ENCODE data around the gene TCF20.
A peak's percentile ranks its signal among the peaks of the same experiment; 100 is the strongest.

TCF20 gene

DNA sequence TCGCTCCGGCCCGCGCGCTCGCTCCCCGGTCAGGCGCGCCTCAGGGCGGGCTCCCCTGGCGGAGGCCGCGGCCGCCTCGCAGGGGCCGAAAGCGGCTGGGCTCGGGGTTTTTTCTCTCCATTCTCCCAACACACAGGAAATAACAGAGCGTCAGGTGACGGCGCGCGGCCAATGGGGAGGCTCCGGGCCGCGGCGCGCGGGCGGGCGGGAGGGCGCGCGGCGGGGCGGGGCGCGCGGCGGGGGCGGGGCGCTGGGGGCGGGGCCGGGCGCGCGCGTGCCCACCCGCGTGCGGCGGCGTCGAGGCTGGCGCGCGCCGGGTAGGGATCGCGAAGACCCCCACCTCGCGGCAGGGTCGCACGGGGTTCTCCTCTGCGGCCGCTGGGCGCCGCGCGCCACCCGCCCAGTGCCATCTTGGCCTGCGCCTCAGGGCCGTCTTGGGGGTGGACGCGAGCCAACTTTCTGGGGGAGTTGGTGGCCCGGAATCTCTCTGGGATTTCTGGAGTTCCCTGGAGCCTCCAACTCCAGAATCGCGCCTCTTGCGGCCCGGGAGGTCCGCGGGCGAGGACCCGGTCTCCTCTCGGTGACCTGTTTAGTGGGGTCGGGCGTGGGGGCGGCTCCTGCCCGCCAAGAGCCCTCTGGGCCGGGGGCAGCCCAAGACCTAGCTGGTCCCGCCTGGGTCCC lies at the start of gene TCF20:
TSS of gene TCF20 (minus strand) at position 144 of the 681 bp plus-strand sequence. CDS start 55,348 bp downstream, outside the sequence.
- peak; percentile 81 for DNase-seq

DNA sequence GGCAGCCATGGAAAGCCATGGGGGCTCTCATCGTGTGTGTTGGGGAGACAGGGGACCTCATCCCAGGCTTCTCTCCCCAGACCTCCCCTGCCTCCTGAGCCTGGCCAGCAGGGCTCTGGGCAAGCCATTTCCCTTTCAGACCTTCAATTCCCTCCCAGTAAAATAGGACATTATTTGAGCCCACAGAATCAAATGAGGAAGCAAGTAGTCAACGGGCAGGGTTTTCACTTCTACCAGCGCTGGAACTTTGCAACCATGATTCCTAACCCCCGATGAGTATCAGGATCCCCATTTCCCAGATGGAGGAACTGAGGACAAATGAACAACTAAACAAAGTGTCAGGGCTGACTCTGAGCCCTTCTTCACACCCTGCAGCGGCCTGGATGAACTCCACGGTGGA lies 48.9 kb upstream of the TCF20 start:
- DNase-seq = no peak

DNA sequence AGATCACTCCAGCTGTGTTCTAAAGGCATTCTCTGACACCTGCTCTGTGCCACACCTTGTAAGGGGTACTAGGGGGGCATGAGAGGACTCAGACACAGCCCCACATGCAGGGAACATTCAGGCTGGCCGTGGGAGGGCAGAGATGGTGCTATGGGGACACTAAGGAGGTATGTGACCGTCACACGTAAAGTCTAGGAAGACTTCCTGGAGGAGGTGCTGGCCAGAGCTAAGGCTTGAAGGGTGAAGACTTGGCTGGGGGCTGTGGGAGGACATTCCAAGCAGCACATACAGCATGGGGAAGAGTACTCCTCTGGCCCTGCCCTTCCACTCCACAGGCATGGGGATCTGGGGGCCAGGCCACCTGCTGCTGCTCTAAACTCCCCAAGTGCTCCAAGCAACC lies 48.5 kb upstream of the TCF20 start:
- DNase-seq = no peak

DNA sequence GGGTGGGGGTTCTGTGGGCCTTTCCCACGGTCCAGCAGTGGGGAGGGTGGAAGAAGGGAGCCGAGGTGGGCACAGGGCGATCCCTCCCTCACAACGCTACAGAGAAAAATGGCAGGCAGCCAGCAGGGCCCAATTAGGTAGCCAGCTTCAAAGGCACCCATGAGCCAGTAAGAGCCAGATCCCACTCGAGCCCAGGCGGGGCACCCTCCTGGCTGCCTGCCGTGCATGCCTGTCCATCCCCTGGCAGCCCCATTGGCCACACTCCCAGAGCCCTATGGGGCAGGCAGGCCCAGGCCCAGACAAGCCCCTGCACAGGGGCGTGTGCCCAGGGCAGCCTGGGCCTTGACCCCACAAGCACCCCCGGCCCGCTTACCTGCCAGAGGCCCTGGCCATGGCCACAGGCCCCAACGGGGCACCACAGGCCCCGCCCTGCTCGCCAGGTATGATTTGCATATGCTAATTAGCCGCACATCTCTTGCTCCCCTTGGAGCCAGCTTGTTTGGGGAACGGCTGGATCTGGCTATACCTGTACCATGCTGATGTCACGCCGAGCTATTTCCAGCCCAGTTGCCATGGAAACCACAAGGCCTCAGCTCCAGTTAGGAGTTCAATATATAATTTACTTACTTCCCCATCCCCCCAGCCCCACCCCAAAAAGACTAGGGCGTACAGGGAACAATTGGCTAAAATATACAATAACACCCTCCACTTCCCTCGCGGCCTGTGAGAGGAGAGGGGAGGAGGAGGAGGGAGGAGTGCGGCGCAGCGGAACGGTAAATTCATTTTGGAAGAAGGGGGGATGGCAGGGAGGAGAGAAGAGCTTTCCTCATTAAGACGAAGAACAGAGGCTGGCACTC lies 47.5 kb upstream of the TCF20 start:
- no peak for DNase-seq

DNA sequence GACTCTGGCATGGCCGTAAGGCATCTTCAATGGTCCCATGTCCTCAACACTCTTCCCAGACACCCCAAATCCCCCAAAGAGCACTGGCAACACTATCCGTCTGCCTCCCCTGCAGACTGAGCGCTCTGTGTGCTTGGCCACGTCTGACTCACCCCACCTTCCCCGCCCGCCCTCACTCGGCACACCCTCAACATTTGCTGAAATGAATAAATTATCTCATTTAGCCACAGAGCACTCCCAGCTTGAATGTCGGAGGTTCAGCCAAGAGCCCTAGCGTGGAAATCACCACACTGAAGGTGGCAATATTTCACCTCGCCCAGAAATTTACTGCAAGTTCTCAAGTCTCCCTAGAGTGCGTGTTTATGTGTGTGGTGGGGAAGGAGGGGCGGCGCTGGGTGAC lies 46.6 kb upstream of the TCF20 start:
- DNase-seq = peak; percentile 54

DNA sequence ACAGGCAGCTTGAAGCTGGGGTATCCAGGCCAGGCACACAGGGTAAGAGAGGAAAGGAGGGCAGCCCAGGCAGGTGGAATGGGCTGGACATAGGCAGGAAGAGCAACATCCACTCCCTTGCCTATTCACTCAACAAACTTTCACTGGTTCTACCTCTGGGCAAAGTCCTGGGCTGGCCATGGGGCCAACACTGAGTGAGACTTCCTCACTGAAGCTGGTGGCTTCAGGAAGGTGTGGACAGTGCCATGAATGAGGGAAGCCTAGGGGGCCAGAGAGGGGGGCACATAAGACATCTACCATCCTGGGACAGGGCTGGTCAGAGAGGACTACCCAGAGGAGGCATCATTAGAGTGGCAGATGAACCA lies 44.9 kb upstream of the TCF20 start:
- no peak for DNase-seq

DNA sequence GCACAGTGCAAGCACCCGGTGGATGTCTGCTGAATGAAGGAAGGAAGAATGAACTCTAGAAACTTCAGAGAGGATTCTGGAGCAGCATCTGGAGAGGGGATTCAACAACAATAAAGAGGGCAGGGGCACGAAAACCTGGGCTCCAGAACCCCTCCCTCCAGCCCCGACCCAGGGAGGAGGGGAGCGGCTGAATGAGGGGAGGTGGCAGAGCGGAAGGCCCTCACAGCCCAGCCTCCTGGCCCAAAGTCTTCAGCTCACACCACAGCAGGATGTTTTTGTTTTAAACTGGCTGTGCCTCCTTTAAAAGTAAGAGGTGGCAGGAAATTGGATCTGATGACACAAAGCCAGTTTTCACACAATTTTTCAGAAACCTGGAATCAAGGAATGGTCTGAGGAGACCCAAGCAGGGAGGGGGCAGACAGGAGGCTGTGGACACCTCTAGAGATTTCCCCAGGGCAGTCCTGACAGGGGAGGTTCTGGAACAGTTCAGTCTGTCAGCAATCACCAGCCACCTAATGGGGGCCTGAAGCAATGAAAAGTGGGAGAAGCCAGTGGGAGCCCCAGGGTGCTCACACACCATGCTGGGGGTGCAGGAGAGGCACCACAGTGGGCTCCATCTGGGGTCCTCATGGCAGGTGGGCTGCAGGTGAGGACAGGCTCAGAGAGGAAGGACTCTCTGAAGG lies 44.4 kb upstream of the TCF20 start:
- DNase-seq = no peak

DNA sequence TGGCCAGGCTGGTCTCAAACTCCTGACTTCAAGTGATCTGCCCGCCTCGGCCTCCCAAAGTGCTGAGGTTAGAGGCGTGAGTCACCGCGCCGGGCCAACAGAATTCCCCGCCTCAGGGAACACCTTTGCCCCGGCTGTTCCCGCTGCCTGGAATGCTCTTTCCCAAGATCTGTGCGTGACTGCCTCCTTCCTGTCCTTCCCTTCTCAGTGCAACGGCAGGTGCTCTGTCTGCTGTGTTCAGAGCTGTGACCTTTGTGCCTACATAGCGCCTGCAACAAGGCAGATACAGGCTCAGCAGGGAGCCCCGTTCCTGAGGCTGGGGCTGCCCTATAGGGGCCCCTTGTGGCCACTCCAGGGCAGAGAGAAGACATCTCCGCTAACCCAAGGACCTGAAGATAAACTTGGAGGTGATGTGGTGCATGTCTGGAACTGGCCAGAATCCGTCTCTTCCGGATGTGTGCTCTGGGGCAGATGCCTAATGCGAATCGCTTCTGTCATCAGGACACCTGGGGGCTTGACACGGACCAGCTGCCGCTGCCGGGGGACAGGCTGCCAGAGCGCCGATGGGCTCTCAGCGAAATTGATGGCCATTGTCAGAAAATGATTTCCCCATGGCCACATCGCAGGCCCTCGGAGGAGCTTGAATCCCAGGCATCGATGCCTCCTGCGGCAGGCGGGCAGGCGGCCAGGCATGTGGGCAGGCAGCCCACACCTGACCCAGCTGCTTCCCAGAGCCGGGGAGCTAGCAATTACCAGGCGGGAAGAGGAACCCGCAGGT lies 43.5 kb upstream of the TCF20 start:
- peak; percentile 50 for DNase-seq

DNA sequence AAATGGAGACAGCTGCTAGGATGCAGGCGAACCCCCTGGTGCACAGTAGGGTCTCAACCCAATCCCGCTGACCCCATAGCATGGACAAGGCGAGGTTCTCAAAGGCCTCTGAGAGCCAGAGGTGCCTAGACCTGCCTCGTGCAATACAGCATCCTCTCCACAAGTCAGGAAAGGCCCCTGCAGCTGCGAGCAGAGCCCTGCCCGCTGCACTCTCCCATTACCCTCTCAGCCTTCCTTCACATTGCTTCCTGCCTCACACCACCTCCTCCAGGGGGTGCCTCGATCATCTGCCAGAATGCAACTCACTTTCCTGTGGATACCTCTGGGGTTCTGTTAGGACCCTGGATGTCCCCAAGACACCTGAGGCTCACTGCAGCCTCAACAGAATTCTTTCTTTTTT lies 42.8 kb upstream of the TCF20 start:
- no peak for DNase-seq

DNA sequence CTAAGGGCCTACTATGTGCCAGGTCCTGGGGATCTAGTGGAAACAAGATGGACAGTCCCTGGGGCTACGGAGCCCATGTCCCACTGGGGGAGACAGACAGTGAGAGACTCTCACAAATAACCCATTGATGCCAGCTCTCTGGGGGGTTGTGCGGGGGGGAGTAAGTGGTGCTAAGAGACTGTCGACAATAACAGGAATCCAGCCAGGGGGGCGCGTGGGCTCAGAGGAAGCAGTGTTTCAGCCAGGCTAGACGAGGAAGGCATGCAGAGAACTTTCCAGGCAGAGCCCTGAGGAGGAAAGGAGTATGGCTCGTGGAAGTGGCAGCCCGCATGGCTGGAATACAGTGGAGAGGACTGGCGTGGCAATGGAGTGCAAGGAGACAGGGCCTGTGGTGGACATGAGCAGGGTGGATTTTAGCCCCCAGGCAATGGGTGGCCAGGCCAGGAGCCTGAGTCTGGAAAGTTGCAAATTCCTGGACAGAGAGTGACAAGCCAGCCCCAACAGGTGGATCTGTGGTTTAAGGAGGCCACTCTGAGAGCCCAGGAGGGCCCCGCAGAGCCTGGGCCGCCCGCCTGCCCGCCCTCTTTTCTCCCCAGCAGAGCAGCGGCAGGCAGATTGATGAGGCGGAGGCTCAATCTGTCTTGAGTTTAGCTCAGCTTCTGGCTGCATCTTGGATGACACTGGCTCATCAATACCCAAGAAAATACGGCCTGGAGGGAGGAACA lies 40.0 kb upstream of the TCF20 start:
- DNase-seq = no peak

DNA sequence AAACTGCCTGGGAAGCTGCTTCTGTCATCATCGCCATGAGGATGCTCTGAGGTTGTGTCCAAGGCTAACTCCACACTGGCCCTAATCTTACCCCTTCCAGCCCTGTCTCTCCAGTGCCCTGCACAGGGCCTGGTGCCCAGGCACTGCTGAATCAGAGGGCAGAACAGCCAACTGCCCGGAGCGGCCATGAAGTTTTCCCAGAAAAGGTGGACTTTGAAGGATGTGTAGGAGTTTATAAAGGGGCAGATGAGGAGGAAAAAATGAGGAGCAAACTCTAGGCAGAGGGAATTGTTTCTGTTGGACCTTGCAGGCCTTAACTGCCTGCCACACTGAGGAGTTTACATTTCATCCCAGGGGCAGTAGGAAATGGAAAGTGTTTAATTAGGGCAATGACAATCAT lies 39.4 kb upstream of the TCF20 start:
- no peak for DNase-seq

DNA sequence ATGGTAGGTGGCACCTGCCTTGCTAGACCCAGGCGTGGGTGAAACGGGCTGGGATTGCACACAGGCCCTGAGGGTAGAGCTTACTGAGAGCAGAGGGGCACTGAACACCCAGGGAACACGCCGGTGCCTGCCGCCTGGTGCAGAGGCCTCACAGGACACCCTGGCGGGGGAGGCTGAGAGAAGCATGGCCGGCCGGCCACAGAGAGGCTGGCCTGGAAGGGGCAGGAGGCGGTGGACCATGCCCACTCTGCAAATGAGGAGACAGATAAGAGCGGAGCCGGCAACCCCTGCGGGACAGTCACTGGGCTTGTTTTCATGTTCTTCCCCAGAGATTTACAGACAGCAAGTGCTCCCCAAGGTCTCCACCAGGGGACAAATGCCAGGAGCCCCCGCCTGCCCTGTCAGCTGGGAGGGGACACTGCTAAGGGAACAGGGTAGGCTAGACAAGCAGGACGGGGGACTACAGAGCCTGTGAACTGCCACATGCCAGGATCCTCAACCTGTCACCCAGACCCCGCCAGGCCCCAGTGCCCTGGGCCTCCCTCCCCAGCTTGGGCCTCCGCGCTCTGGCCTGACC lies 38.5 kb upstream of the TCF20 start:
- DNase-seq = no peak

DNA sequence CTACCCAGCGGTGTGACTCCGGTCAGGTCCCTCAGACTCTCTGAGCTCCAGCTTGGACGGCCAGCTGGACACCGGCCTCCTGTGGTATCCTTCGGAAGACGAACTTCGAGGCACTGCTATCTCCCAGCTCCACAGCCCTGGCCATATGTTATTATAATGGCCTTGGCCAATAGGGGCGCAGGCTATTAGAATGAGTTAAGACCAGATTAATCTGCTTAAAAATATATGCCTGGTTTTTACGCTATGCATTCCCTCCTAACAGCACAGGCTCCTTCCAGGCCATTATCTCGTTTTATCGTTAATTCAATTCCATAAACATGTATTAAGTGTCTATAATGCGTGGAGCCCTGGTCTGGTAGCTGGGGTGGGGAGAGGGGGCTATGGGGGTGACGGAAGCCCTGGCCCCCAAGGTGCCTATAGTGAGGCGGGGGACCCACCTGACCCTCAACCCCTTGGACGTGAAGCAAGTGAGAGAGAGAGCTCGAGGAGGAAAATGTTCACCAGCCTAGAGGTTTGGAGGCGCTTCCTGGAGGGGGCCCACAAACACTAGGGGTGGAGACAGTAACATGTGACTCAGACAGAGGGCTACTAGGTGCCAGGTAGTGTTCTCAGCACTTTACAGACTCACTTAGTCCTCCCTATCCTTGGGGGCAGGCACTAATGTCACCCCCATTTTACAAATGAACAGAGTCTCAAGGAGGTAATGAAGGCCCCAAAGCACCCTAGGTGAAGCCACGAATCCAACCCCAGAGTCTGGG lies 37.5 kb upstream of the TCF20 start:
- no peak for DNase-seq

DNA sequence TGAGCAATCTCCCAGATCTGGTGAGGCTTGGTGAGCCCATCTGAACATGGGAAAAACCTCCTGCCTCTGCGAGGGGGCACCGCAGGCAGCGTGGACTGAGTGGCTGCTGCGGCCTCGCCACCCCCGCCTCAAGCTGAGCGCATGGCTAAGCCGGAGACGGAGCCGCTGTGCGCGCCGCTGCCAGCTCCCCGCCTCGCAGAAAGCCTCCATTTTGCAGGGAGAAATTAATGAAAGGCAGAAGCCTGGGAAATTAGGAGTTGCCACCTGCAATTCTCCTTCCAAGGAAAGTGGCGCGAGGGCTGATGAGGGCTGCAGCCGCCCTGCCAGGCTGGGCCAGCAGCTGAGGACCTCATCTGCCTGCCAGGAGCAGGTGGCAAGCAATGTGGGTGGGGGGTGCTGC lies 35.6 kb upstream of the TCF20 start:
- no peak for DNase-seq

DNA sequence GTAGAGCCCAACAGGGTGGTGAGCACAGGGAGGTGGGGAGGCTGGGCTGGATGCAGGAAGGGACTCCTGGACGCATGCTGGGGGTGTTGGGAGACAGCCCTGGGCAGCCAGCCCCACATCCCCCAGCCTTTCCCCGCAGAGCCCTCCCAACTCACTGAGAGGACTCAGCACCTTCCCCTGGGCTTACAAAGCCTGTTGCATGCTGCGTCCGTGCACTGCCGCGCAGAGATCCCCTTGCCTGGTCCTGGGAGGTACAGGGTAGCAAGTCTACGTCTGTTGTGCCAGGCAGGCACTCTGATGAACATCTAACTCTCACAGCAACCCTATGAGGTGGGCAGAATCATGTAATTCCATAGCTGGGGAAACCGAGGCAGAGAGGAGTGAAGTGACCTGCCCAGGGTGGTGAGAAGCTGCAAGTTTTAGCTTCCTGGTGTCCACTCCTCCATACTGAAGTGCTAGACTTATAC lies 33.9 kb upstream of the TCF20 start:
- DNase-seq = no peak

DNA sequence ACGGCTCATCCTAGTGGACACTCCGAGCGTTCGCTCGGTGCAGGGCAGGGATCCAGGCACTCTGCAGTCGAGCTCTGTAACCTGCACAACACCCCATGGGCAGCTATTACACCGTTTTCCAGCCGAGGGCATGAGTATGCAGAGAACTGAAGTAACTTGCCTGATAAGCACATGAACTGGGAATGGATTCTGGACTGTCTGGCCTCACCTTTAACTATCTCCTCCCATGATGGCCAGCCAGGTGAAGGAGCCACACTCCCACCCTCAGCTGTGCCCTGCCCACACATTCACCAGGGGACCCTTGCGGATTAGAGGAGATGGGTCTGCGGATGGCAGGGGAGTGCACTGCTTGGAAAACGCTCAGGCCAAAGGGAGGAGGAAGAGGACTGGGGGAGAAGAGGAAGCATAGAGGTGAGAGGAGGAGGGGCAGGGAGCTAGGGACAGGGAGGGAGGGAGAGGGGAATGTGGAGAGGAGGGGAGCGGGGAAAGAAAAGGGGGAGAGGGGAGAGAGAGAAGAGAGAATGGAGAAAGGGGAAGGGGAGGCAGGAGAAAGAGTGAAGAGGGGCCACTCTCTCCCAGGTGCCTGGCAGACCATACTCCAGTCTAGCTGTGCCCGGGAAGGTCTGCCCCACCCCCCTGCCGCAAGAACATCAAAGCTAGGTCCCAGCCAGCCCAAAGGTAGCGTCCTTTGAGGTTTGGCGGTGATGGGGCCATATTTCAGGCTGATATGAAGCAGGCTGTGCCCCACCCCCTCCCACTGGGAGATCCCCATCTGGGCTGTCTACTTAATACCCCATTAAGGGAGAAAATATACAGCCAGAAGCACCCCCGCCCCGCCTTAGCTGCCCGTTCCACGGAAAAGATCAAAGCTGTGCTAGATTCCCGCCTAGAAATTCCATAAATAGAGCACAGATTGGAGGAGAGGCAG lies 33.2 kb upstream of the TCF20 start:
- no peak for DNase-seq

DNA sequence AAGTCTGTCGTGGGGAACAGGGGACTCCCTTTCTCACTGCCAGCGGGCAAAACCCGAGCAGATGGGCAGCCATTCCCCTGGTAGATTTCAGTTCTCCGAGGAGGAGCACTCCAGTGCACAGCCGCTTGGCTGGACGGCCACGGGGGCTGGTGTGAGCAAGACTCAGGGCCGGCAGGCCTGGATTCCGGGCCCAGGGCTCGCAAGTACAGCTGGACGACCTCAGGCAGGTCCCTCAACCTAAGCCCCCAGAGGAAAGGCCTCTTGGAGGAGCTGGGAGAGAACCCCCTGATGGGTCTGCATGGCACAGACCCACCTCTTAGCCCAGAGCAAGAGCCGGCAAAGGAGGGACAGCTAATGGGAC lies 31.3 kb upstream of the TCF20 start:
- no peak for DNase-seq

DNA sequence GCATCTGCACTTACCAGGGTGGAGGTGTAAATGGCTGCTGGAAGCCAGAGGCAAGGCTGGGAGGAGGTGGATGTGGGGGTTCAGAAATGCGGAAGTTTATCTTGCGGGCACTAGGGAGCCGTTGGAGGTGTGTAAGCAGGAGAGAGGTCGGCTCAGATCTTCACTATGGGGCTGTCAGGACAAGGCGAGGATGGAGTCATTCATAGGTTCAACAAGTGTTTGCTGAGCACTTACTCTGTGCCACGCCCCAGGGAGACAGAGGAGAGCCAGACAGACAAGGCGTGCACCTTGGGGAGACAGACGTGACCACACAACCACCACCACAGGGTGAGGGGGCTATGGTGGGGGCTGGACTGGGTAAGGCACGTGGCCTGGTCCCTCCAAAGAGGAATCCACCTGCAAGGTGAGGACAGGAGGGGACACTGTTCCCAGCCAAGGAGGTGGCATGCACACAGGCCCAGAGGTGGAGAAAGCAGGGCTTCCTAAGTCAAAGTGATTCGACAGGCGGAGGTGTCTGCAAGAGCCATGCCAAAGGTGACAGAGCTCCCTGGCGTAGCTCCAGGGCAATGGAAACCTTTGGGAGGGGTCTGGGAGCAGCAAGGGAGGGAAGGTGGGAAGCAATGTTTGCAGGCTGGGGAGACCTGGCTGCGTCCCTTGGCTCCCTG lies 30.8 kb upstream of the TCF20 start:
- no peak for DNase-seq

DNA sequence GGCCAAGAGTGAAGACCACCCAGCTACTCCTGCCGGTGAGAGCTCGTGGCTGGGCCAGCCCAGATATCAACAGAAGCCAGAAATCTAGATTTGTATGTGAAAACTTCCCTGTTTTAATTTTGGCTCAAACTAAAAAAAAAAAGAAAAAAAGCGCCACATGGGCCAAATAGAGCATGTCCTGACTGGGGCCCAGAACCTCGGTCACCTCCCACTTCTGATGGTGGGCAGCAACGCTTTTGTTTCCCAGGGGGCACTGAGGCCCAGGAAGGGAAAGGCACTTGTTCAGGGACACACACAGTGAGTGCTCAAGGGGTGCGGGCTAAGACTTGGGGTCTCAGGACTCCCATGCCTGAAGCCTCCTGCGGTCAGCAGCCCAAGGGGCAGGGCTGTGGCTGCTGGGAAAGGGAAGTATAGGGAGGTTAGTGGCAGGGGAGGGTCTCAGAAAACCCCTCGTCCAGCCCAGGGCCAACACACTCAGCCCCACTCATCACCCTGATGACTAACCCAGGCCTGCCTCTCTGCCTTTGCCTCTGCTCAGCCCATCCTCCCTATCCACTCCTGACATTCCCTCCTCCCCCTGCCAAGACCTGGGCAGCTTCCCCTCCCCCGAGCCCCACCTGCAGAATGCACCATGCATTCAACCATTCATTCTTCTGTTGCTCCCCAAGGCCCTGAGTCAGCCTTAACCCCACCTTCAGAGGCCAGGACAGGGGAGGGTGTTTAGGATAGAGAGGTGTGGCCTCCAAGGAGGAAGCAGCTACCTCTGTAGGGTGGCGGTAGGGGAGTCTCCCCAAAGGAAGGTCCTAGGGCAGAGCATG lies 30.0 kb upstream of the TCF20 start:
- DNase-seq = peak; percentile 52
